Mesothelial cell of epicardium (in vitro differentiated cells): ENCODE data around the gene RREB1. TPM values are rescaled to one million over a fixed set of nuclear protein-coding genes. Genes with fewer than 3 reads are reported as not detected.
A peak's percentile ranks its signal among the peaks of the same experiment; 100 is the strongest.

Experiments used
- DNase-seq, 2 experiments: peaks; one replicate each; pipeline ENCODE4 v3.0.0; 2021; ENCODE audit warnings: low spot score in 2 of 2; ENCODE audit not compliant: unreplicated experiment in 2 of 2
- H3K27ac Mint-ChIP-seq: 2 replicates; pipeline ENCODE4 v1.8.0; 2021; ENCODE audit warnings: mixed read lengths
- H3K27me3 Mint-ChIP-seq: 2 replicates; pipeline ENCODE4 v1.8.0; 2021; ENCODE audit warnings: low read depth, mixed read lengths
- H3K36me3 Mint-ChIP-seq: 2 replicates; pipeline ENCODE4 v1.8.0; 2021; ENCODE audit warnings: mixed read lengths
- H3K4me1 Mint-ChIP-seq: 2 replicates; pipeline ENCODE4 v1.8.0; 2021; ENCODE audit warnings: mixed read lengths
- H3K4me3 Mint-ChIP-seq: 2 replicates; pipeline ENCODE4 v1.8.0; 2021; ENCODE audit warnings: mild to moderate bottlenecking, moderate library complexity, mixed read lengths
- H3K9me3 Mint-ChIP-seq: 2 replicates; pipeline ENCODE4 v1.8.0; 2021; ENCODE audit warnings: mixed read lengths
- total RNA-seq: library from RNA; stranded (reverse); gene quantifications from 3 replicates; pipeline ENCODE4 v1.2.1, GENCODE V29; 2021
- TF ChIP-seq, protein P1 (sequence below): fragments of 200-600 bp; sonication (generic); IDR thresholded peaks from one replicate; pipeline ENCODE4 v1.5.0; 2021; ENCODE audit warnings: antibody characterized with exemption; ENCODE audit not compliant: unreplicated experiment

Gene RREB1
- total RNA-seq, 1 donor from 2014 or later = 55.4 TPM

- peaks cover 31% of the 10 kb centered on the region for H3K36me3 Mint-ChIP-seq
- H3K4me3 Mint-ChIP-seq = no peak overlapping the region
- DNase-seq = no peak
- H3K27me3 Mint-ChIP-seq = no peaks in the 10 kb centered on the region
- H3K27ac Mint-ChIP-seq = no peak overlapping the region
- TF ChIP-seq, protein P1, sequence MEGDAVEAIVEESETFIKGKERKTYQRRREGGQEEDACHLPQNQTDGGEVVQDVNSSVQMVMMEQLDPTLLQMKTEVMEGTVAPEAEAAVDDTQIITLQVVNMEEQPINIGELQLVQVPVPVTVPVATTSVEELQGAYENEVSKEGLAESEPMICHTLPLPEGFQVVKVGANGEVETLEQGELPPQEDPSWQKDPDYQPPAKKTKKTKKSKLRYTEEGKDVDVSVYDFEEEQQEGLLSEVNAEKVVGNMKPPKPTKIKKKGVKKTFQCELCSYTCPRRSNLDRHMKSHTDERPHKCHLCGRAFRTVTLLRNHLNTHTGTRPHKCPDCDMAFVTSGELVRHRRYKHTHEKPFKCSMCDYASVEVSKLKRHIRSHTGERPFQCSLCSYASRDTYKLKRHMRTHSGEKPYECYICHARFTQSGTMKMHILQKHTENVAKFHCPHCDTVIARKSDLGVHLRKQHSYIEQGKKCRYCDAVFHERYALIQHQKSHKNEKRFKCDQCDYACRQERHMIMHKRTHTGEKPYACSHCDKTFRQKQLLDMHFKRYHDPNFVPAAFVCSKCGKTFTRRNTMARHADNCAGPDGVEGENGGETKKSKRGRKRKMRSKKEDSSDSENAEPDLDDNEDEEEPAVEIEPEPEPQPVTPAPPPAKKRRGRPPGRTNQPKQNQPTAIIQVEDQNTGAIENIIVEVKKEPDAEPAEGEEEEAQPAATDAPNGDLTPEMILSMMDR = no peak
- no peaks in the 10 kb centered on the region for H3K9me3 Mint-ChIP-seq
- H3K4me1 Mint-ChIP-seq = peaks cover 11% of the 10 kb centered on the region
Measured at GRCh38 chr6:7234547-7234946, 126.8 kb downstream of the RREB1 start.

DNA sequence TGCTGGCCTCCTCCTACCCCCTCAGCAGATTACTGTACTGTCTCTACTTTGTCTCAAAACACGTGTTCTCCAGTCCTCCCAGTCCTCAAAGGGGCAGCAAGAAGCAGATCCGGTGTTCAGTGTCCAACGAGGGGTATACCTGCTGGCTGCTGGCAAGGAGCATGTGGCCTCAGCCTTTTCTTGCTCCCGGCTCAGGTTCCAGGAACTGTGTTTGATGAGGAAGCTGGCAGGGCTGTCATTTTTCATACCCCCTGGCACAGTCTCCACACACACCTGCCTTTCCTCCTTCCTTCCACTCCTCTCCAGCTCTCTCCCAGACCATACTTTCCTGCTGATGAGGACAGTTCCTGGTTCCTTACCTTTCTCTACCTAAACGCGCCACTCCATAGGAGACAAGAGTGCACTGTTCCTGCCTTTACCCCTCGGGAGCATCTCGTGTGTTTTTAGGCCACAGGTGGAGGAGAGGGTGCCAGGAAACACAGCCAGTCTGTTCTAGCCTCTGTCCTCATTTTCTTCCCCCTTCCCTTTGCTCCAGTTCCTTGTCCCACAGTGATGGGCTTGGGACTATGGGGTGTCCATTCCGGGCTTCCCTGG lies 128.0 kb downstream of the RREB1 start:
- Mint-ChIP-seq H3K4me3 (no peak overlapping the region), H3K36me3 (peaks cover 26% of the 10 kb centered on the region), H3K4me1 (peaks cover 11% of the 10 kb centered on the region), H3K27me3 (no peaks in the 10 kb centered on the region), H3K9me3 (no peaks in the 10 kb centered on the region), H3K27ac (no peak overlapping the region)
- no peak for DNase-seq
- TF ChIP-seq, protein P1 = no peak

DNA sequence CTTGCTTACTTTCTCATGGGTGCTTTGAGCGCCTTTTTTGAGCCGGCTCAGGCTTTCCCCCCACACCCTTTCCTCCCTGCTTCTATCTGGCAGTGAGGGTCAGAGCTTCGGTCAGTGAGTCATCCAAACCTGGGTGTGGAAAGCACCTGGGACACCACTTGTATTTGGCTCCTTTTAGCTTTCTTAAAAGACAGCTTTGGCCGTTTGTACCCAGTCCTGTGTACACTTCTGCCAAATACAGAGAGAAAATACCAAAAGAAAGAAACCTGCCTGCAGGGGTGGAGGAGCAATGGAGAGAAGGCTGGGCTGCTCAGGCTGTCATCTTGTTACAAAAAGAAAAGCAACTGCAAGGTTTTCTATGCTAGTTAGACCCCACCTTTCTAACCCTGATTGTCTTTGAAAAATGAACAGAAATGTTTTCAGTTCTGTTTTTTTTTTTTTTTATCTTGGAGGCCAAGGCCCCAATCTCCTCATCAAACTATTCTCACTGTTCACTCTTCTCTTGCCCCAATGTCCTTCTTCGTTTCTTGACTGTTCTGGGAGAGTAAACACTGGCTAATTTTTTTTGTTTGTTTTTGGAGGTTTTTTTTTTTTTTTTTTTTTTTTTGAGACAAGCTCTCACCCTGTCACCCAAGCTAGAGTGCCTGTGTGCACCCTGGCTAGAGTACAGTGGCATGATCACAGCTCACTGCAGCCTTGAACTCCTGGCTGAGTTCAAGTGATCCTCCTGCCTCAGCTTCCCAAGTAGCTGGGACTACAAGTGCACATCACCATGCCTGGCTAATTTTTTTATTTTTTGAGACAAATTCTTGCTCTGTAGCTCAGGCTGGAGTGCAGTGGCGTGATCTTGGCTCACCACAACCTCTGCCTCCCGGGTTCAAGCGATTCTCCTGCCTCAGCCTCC lies 128.8 kb downstream of the RREB1 start:
- Mint-ChIP-seq H3K9me3 (no peaks in the 10 kb centered on the region), H3K27ac (no peak overlapping the region), H3K27me3 (no peaks in the 10 kb centered on the region), H3K36me3 (peaks cover 26% of the 10 kb centered on the region), H3K4me3 (no peak overlapping the region), H3K4me1 (peaks cover 12% of the 10 kb centered on the region)
- DNase-seq = no peak
- TF ChIP-seq, protein P1 = no peak

DNA sequence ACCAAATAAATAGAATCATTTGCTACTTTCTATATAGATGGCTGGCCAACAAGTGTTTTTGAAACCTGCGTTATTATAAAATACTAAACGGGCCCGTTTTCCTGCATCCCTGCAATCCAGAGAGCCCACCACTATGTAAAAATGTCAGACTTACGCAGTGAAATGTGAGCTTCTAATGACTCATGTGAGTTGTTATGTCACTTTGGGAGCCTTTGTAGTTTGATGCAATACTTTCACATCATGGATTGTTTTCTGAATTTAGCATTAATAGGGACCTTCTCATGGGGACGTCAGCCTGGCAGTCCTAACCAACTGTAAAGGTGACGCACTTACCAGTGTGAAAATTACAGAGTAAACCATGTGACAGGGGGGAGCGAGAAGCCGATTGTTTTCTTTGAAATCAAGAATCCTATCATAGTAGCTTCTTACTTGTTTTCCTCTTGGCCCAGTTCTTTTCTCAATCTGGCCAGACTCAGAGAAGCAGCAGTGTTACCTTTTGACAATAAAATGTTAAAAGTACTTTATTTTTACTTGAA lies 130.0 kb downstream of the RREB1 start:
- H3K27ac Mint-ChIP-seq = peak overlapping the region; percentile 64
- peaks cover 19% of the 10 kb centered on the region for H3K36me3 Mint-ChIP-seq
- H3K27me3 Mint-ChIP-seq = no peaks in the 10 kb centered on the region
- no peak for DNase-seq
- H3K9me3 Mint-ChIP-seq = no peaks in the 10 kb centered on the region
- no peak overlapping the region for H3K4me3 Mint-ChIP-seq
- TF ChIP-seq, protein P1 = no peak
- peaks cover 21% of the 10 kb centered on the region for H3K4me1 Mint-ChIP-seq

DNA sequence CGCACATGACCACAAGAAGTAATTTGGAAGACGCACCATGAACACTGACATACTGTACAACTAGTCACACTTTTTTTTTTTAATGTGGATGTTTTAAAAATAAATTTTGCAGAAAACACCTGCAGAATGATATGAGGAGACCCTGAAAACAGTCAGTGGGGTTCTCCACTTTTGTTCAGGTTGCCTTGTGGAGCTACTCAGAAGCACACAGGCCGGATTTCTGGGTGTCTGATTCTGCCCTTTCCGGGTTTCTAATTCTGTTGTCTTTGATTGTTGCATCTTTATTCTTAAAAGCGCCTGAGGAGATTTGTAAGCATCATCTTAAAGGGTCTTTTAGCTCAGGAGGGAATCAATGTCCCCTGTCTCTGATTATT lies 130.8 kb downstream of the RREB1 start:
- TF ChIP-seq, protein P1 = no peak
- DNase-seq = no peak
- Mint-ChIP-seq H3K36me3 (peaks cover 19% of the 10 kb centered on the region), H3K9me3 (no peaks in the 10 kb centered on the region), H3K27ac (peak overlapping the region; percentile 37), H3K4me1 (peaks cover 29% of the 10 kb centered on the region), H3K4me3 (no peak overlapping the region), H3K27me3 (no peaks in the 10 kb centered on the region)
